CD8-positive, alpha-beta memory T cell (primary cell): ENCODE measurements around the gene KIAA1614. TPM values are rescaled to one million over a fixed set of nuclear protein-coding genes. Genes with fewer than 3 reads are reported as not detected.
"Not testable (repeated sequence)": the region's sequence is repeated elsewhere in the genome, so short reads cannot be mapped to it uniquely, and the experiment has no call there.

ENCODE experiments used
- CTCF ChIA-PET: fragments of 350-600 bp; sonication (Branson Sonifier 250); formaldehyde crosslinking; loops from one replicate; lab custom pipeline; 2021; ENCODE audit warnings: antibody characterized with exemption; lab: Charles Lee
- POLR2A ChIA-PET: fragments of 350-600 bp; sonication (Branson Sonifier 250); formaldehyde crosslinking; loops from one replicate; lab custom pipeline; 2021; ENCODE audit warnings: antibody characterized with exemption; lab: Charles Lee
- DNase-seq, 5 donors: peaks; one replicate each; pipeline versions ENCODE4 v3.0.0 to v3.0.0-alpha.2; 2020 to 2022; ENCODE audit warnings: mixed read lengths in 1 of 5
- H3K27ac ChIP-seq: one replicate; pipeline ENCODE4 v1.7.0; 2013; ENCODE audit warnings: low read depth, mild to moderate bottlenecking, low read length, moderate library complexity
- H3K27me3 ChIP-seq: 2 replicates; pipeline ENCODE4 v1.7.0; 2013; ENCODE audit warnings: low read length, mild to moderate bottlenecking; ENCODE audit not compliant: insufficient read depth, poor library complexity, severe bottlenecking
- H3K36me3 ChIP-seq: 2 replicates; pipeline ENCODE4 v1.7.0; 2013; ENCODE audit warnings: mild to moderate bottlenecking, low read length, moderate library complexity; ENCODE audit not compliant: insufficient read depth
- H3K4me1 ChIP-seq: 2 replicates; pipeline ENCODE4 v1.7.0; 2013; ENCODE audit warnings: mild to moderate bottlenecking, low read length, moderate library complexity; ENCODE audit not compliant: insufficient read depth
- H3K4me3 ChIP-seq: 2 replicates; pipeline ENCODE4 v1.7.0; 2013; ENCODE audit warnings: mild to moderate bottlenecking, low read length
- H3K9me3 ChIP-seq: 2 replicates; pipeline ENCODE4 v1.7.0; 2013; ENCODE audit warnings: mild to moderate bottlenecking, low read length
- H3K27ac Mint-ChIP-seq, 8 donors: one replicate each; pipeline ENCODE4 v1.8.0; 2020 to 2021; ENCODE audit warnings: mixed read lengths in 8 of 8, mild to moderate bottlenecking in 6 of 8, inconsistent platforms in 3 of 8, moderate library complexity in 3 of 8
- H3K27me3 Mint-ChIP-seq, 2 donors: one replicate each; pipeline ENCODE4 v1.8.0; 2020 to 2021; ENCODE audit warnings: mixed read lengths in 2 of 2, mild to moderate bottlenecking in 1 of 2, moderate library complexity in 1 of 2
- H3K36me3 Mint-ChIP-seq, 3 donors: one replicate each; pipeline ENCODE4 v1.8.0; 2020 to 2021; ENCODE audit warnings: mixed read lengths in 3 of 3, inconsistent platforms in 1 of 3, mild to moderate bottlenecking in 1 of 3
- H3K4me1 Mint-ChIP-seq, 3 donors: one replicate each; pipeline ENCODE4 v1.8.0; 2020 to 2021; ENCODE audit warnings: mixed read lengths in 3 of 3, inconsistent platforms in 1 of 3, mild to moderate bottlenecking in 1 of 3
- H3K4me3 Mint-ChIP-seq, 7 donors: one replicate each; pipeline ENCODE4 v1.8.0; 2020 to 2021; ENCODE audit warnings: mixed read lengths in 7 of 7, mild to moderate bottlenecking in 6 of 7, moderate library complexity in 4 of 7, inconsistent platforms in 2 of 7
- H3K9me3 Mint-ChIP-seq, 5 donors: one replicate each; pipeline ENCODE4 v1.8.0; 2020 to 2022; ENCODE audit warnings: mixed read lengths in 5 of 5, mild to moderate bottlenecking in 3 of 5, moderate library complexity in 2 of 5, inconsistent platforms in 1 of 5
- polyA plus RNA-seq: library from polyadenylated mRNA; unstranded; fragments of 300-500 nt; fragmentation: Illumina TruSeq; gene quantifications from one replicate; pipeline ENCODE4 v1.2.3, GENCODE V29; 2021
- total RNA-seq, 2 experiments: library from RNA; stranded (reverse); gene quantifications; one replicate each; pipeline ENCODE4 v1.2.3, GENCODE V29; 2021

Gene KIAA1614
- total and polyA plus RNA-seq, 3 experiments from 2014 or later, result 0.10 to 0.49 (median 0.22) TPM

GRCh38 chr1:180968834-180969233 lies 56.1 kb downstream of the KIAA1614 start:
- H3K36me3 ChIP-seq, H3K9me3 ChIP-seq, H3K27ac ChIP-seq, H3K27me3 Mint-ChIP-seq, H3K27ac Mint-ChIP-seq, CTCF ChIA-PET, H3K4me3 Mint-ChIP-seq, H3K4me3 ChIP-seq, H3K4me1 ChIP-seq, POLR2A ChIA-PET, DNase-seq, H3K9me3 Mint-ChIP-seq, H3K27me3 ChIP-seq: not testable (repeated sequence)
- peaks cover 0 to 72% (median 18%) of the 10 kb centered on the region in 3 donors for H3K36me3 Mint-ChIP-seq
- peaks cover 4 to 12% (median 8%) of the 10 kb centered on the region in 3 donors for H3K4me1 Mint-ChIP-seq

DNA sequence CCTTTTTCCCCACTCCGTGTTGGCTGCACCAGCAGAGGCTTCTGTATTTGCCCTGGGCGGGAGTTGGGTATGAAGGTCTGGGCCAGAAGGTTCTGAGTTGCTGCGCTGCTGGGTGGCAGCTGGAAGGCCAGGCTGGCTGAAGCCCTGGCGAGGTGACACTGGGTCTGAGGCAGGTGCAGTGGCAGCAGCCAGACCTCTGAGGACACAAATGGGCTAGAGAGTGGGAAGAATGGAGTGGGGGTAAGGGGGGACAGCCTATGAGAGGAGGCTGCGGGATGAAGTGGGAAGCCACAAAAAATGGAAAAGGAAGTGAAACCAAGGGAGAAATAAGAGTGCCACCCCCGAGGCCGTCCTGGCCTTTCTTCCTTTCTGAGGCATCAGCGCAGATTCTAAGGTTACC lies 56.7 kb downstream of the KIAA1614 start:
- no peaks in the 10 kb centered on the region for H3K9me3 Mint-ChIP-seq
- H3K4me1 ChIP-seq, result no peaks in the 10 kb centered on the region
- no peak overlapping the region for H3K4me3 Mint-ChIP-seq
- no peak for DNase-seq
- no peaks in the 10 kb centered on the region for H3K27me3 ChIP-seq
- H3K36me3 Mint-ChIP-seq, result peaks cover 0 to 76% (median 20%) of the 10 kb centered on the region in 3 donors
- POLR2A ChIA-PET, result no interaction called here
- CTCF ChIA-PET, result no interaction called here
- no peaks in the 10 kb centered on the region for H3K9me3 ChIP-seq
- no peak overlapping the region for H3K27ac ChIP-seq
- peaks cover 6% of the 10 kb centered on the region for H3K36me3 ChIP-seq
- H3K27me3 Mint-ChIP-seq, result no peaks in the 10 kb centered on the region
- no peak overlapping the region for H3K4me3 ChIP-seq
- peaks cover 4 to 12% (median 11%) of the 10 kb centered on the region in 3 donors for H3K4me1 Mint-ChIP-seq
- no peak overlapping the region for H3K27ac Mint-ChIP-seq

DNA sequence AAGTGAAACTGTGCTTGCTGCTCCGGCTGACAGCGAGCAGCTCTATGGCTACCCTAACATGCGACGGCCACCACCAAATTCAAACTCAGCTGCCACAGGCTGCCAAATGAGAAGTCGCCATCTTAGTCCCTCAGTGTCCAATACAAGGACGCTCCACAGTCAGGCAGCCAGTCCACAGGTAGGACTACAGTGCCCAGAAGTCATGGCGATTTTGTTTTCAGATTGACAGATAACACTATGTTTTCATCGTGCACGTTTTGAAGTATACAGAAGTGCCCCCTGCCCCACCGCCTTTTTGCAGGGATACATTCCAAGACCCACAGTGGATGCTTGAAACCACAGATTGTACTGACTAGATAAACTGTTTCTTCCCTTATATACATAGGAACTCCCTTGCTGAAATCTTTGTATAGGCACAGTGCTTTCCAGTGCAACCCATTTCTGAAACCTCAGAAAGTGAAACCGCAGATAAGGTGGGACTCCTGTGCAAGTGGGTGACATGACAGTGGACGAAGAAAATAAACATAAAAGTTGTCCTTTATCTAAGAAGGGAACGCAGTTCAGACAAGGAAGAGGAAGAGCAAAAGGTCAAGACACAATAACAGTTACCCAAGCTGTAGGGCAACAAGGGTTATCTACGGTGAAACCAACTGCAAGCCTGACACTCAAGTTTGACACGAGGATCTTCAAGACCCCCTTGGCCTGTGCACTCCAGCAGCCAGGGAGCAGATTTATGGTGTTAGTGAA lies 57.8 kb downstream of the KIAA1614 start:
- Mint-ChIP-seq H3K9me3 (no peaks in the 10 kb centered on the region), H3K4me1 (peaks cover 14 to 22% (median 18%) of the 10 kb centered on the region in 3 donors), H3K4me3 (no peak overlapping the region), H3K27me3 (no peaks in the 10 kb centered on the region), H3K27ac (peak overlapping the region in 1 of 8 donors; percentile 4), H3K36me3 (peaks cover 5 to 78% (median 25%) of the 10 kb centered on the region in 3 donors)
- Histone ChIP-seq H3K36me3 (peaks cover 9% of the 10 kb centered on the region), H3K27me3 (no peaks in the 10 kb centered on the region), H3K4me1 (peaks cover 8% of the 10 kb centered on the region), H3K9me3 (no peaks in the 10 kb centered on the region), H3K27ac (no peak overlapping the region), H3K4me3 (no peak overlapping the region)
- ChIA-PET CTCF (interaction anchor here (0.7 kb wide), 1 partner anchor 18 kb away, joined by 3 read pairs; no protein-coding TSS in a partner anchor), POLR2A (no interaction called here)
- DNase-seq, result no peak

GRCh38 chr1:180971273-180971997 lies 58.7 kb downstream of the KIAA1614 start:
- no peak for DNase-seq
- Histone ChIP-seq H3K27ac (no peak overlapping the region), H3K4me1 (peaks cover 10% of the 10 kb centered on the region), H3K36me3 (peaks cover 11% of the 10 kb centered on the region), H3K9me3 (no peaks in the 10 kb centered on the region), H3K27me3 (no peaks in the 10 kb centered on the region), H3K4me3 (no peak overlapping the region)
- CTCF ChIA-PET, result no interaction called here
- Mint-ChIP-seq H3K27me3 (no peaks in the 10 kb centered on the region), H3K4me1 (peaks cover 23 to 31% (median 26%) of the 10 kb centered on the region in 3 donors), H3K9me3 (no peaks in the 10 kb centered on the region), H3K27ac (peak overlapping the region in 2 of 8 donors; percentile 15 to 77), H3K4me3 (no peak overlapping the region), H3K36me3 (peaks cover 14 to 83% (median 31%) of the 10 kb centered on the region in 3 donors)
- POLR2A ChIA-PET, result no interaction called here

- Histone ChIP-seq H3K27me3 (no peaks in the 10 kb centered on the region), H3K4me1 (peaks cover 10% of the 10 kb centered on the region), H3K4me3 (no peak overlapping the region), H3K27ac (no peak overlapping the region), H3K36me3 (peaks cover 11% of the 10 kb centered on the region), H3K9me3 (no peaks in the 10 kb centered on the region)
- Mint-ChIP-seq H3K9me3 (no peaks in the 10 kb centered on the region), H3K36me3 (peaks cover 15 to 88% (median 29%) of the 10 kb centered on the region in 3 donors), H3K27ac (peak overlapping the region in 2 of 8 donors; percentile 37 to 51), H3K4me3 (no peak overlapping the region), H3K4me1 (peaks cover 26 to 37% (median 32%) of the 10 kb centered on the region in 3 donors), H3K27me3 (no peaks in the 10 kb centered on the region)
- CTCF ChIA-PET, result interaction anchor here (0.6 kb wide), 1 partner anchor 114 kb away, joined by 3 read pairs; no protein-coding TSS in a partner anchor
- DNase-seq, result no peak
- POLR2A ChIA-PET, result no interaction called here
Measured at GRCh38 chr1:180973369-180973768, 60.7 kb downstream of the KIAA1614 start.

GRCh38 chr1:180974236-180974635 lies 61.5 kb downstream of the KIAA1614 start:
- Histone ChIP-seq H3K4me1 (peaks cover 10% of the 10 kb centered on the region), H3K36me3 (peaks cover 11% of the 10 kb centered on the region), H3K9me3 (no peaks in the 10 kb centered on the region), H3K27me3 (no peaks in the 10 kb centered on the region), H3K4me3 (no peak overlapping the region), H3K27ac (no peak overlapping the region)
- Mint-ChIP-seq H3K27ac (peak overlapping the region in 2 of 8 donors; percentile 36 to 58), H3K9me3 (no peaks in the 10 kb centered on the region), H3K4me1 (peaks cover 30 to 44% (median 34%) of the 10 kb centered on the region in 3 donors), H3K36me3 (peaks cover 15 to 91% (median 35%) of the 10 kb centered on the region in 3 donors), H3K4me3 (no peak overlapping the region), H3K27me3 (no peaks in the 10 kb centered on the region)
- CTCF ChIA-PET, result interaction anchor here (0.6 kb wide), 1 partner anchor 114 kb away, joined by 3 read pairs; no protein-coding TSS in a partner anchor
- no peak for DNase-seq
- POLR2A ChIA-PET, result no interaction called here

- Mint-ChIP-seq H3K27me3 (no peaks in the 10 kb centered on the region), H3K9me3 (no peaks in the 10 kb centered on the region), H3K36me3 (peaks cover 15 to 88% (median 31%) of the 10 kb centered on the region in 3 donors), H3K4me3 (peak overlapping the region in 1 of 7 donors; percentile 12), H3K27ac (peak overlapping the region in 6 of 8 donors; percentile 30 to 64 (median 40)), H3K4me1 (peaks cover 32 to 48% (median 39%) of the 10 kb centered on the region in 3 donors)
- peaks cover 10% of the 10 kb centered on the region for H3K4me1 ChIP-seq
- ChIA-PET POLR2A (interaction anchor here (0.6 kb wide), 1 partner anchor 129 kb away, joined by 3 read pairs; no protein-coding TSS in a partner anchor), CTCF (no interaction called here)
- no peak overlapping the region for H3K4me3 ChIP-seq
- H3K36me3 ChIP-seq, result peaks cover 11% of the 10 kb centered on the region
- no peaks in the 10 kb centered on the region for H3K27me3 ChIP-seq
- no peak for DNase-seq
- H3K9me3 ChIP-seq, result no peaks in the 10 kb centered on the region
- no peak overlapping the region for H3K27ac ChIP-seq
Measured at GRCh38 chr1:180975551-180975950, 62.9 kb downstream of the KIAA1614 start.
